A375 (cell line): Measurements from ENCODE around the gene FCRL3. TPM values are rescaled to one million over a fixed set of nuclear protein-coding genes. Genes with fewer than 3 reads are reported as not detected.

Experiments used
- total RNA-seq: library from RNA; depleted of rRNA; stranded (reverse); fragments of >200 nt; shearing (Covaris generic); gene quantifications from 2 replicates; pipeline ENCODE4 v1.2.3, GENCODE V29; 2014; rRNA removed

The FCRL3 gene, protein sequence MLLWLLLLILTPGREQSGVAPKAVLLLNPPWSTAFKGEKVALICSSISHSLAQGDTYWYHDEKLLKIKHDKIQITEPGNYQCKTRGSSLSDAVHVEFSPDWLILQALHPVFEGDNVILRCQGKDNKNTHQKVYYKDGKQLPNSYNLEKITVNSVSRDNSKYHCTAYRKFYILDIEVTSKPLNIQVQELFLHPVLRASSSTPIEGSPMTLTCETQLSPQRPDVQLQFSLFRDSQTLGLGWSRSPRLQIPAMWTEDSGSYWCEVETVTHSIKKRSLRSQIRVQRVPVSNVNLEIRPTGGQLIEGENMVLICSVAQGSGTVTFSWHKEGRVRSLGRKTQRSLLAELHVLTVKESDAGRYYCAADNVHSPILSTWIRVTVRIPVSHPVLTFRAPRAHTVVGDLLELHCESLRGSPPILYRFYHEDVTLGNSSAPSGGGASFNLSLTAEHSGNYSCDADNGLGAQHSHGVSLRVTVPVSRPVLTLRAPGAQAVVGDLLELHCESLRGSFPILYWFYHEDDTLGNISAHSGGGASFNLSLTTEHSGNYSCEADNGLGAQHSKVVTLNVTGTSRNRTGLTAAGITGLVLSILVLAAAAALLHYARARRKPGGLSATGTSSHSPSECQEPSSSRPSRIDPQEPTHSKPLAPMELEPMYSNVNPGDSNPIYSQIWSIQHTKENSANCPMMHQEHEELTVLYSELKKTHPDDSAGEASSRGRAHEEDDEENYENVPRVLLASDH
- not detected in 2 replicates for total RNA-seq

DNA sequence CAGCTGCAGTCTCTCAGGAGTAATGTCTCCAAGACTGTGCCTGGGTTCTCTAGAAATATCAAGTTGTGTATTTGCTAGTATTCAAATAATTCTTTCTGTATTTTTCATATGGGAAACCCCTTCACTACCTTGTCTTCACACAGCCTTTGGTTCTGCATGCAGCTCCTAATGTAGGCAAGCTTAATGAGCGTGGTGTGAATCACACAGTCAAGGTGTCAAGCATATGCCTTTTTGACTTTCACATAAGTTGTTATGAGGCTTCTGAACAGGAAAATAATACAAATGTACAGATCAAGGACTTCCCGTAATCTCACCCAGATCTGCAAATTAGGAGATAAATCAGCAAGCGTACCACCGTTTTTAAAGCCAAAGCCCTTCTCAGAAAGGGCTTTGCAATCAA is at the start of gene FCRL3:
Gene FCRL3 (minus strand): TSS at position 38 of the 400 bp plus-strand sequence. CDS start 280 bp downstream, outside the sequence.

Other genes with a start within 250 kb of the FCRL3 start
- gene FCRL5, start 148.3 kb downstream of the FCRL3 start, total RNA-seq, result not detected in 2 replicates
- not detected in 2 replicates for gene FCRL4, start 102.7 kb downstream of the FCRL3 start, total RNA-seq
- not detected in 2 replicates for gene FCRL2, start 76.4 kb upstream of the FCRL3 start, total RNA-seq
- not detected in 2 replicates for gene FCRL1, start 119.4 kb upstream of the FCRL3 start, total RNA-seq
- not detected in 2 replicates for gene CD5L, start 141.0 kb upstream of the FCRL3 start, total RNA-seq